ENCODE data around the gene USP49.

USP49 gene

GRCh38 chr6:41874741-41875140, 20.4 kb downstream of the USP49 start:
- DNase-seq (ENCODE audit: low read depth, low spot score) = no peak

GRCh38 chr6:41872147-41872546, 23.0 kb downstream of the USP49 start:
- DNase-seq (ENCODE audit: low read depth, low spot score) = no peak

DNA sequence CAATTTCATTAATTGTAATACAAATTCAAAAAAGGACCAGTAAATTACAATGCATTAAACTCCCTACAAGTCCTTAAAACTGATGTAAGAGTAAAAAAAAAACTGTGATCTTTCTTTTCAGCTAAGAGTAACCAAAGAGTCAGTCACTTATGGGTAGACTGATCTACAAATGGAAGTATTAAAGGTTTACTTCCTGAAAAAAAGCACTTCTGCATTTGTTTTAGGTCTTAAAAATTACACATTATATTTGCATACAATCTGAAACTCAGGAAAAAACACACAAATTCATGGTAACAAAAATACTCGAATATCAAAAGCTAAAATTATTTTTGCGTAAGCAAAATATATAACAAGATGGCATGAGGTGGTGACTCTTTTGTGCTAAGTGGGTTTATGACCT, 23.5 kb downstream of the USP49 start:
- DNase-seq (ENCODE audit: low read depth, low spot score) = no peak

DNA sequence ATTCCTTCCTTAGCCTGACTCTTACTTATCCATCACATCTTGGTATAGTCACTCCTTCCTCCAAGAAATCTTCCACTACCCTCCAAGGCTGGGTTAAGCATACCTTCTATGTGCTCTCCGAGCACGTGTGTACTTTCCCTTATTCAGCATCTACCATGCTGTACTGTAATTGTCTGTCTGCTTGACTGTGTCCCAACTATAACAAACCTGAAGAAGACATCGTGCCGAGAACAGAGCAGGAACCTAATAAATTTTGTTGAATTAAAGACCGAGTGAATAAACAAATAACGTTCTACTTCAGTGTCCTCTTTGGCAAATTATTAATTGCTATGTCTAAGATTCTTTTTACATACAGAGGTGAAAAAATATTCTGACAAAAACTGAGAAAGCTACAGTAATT, 35.8 kb downstream of the USP49 start:
- no peak for DNase-seq (ENCODE audit: low read depth, low spot score)

GRCh38 chr6:41858703-41859102, 36.5 kb downstream of the USP49 start:
- DNase-seq (ENCODE audit: low read depth, low spot score) = no peak

- no peak for DNase-seq (ENCODE audit: low read depth, low spot score)
Measured at GRCh38 chr6:41850861-41851260, 44.3 kb downstream of the USP49 start.

- DNase-seq (ENCODE audit: low read depth, low spot score) = peak; percentile 94
Measured at GRCh38 chr6:41846666-41847237, 48.4 kb downstream of the USP49 start.

DNA sequence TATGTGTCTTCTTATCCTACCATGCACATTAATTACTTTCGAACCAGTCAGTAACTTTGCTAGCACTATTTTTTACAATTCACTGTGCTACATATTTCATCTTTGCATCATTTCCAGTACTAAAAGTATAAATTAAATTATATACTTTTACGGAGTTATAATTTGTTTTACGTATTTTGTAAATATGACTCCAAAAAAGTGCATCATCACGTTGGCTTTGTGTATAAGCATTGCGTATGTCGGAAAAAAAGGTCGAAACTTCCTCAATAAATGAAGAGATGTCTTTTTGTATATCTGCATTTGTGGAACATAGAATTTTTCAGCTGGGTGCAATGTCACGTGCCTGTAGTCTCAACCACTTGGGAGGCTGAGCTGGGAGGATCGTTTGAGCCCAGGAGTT, 52.0 kb downstream of the USP49 start:
- no peak for DNase-seq (ENCODE audit: low read depth, low spot score)

DNA sequence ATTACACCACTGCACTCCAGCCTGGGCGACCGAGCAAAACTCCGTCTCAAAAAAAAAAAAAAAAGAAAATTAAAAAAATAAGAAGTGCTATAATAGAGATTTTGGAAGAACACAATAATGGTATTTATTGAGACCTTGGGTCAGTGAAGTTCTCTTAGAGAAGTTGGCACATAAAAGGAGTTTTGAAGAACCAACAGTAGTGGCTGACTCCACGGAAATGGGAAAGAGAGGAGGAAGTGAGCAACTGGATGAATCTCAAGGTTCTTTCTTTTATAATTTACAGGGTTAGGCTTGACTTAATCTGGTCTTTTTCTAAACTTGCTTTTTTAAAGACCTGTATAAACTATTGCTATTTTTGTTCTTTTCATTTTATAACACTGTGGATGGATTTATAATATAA, 54.8 kb downstream of the USP49 start:
- no peak for DNase-seq (ENCODE audit: low read depth, low spot score)

GRCh38 chr6:41836660-41837052, 58.5 kb downstream of the USP49 start:
- DNase-seq (ENCODE audit: low read depth, low spot score) = peak; percentile 5

DNA sequence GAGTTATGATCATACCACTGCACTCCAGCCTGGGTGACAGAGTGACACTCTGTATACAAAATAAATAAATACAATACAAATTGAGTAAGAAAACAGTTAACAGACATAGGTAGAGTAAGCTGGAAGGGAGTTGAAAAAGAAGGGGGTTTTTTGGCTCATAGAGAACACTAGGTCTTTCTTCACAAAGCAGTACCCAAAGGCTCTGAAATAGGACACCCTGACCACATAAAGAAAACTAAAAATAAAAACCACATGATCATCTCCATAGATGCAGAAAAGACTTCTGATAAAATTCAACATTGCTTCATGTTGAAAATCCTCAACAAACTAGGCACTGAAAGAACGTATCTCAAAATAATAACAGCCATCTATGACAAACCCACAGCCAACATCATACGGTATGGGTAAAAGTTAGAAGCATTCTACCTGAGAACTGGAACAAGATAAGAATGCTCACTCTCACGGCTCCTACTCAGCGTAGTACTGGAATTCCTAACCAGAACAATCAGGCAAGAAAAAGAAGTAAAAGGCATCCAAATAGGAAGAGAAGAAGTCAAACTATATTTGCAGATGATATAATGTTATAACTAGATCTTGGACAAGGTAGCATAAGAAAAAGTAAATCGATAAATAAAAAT, 59.0 kb downstream of the USP49 start:
- DNase-seq (ENCODE audit: low read depth, low spot score) = peak; percentile 42

GRCh38 chr6:41832263-41832662, 62.9 kb downstream of the USP49 start:
- no peak for DNase-seq (ENCODE audit: low read depth, low spot score)

GRCh38 chr6:41826343-41827022, 68.7 kb downstream of the USP49 start:
- DNase-seq (ENCODE audit: low read depth, low spot score) = no peak

GRCh38 chr6:41824571-41825569, 70.3 kb downstream of the USP49 start:
- DNase-seq (ENCODE audit: low read depth, low spot score) = peak; percentile 23

- DNase-seq (ENCODE audit: low read depth, low spot score) = no peak
Measured at GRCh38 chr6:41823178-41823577, 72.0 kb downstream of the USP49 start.

- DNase-seq (ENCODE audit: low read depth, low spot score) = no peak
Measured at GRCh38 chr6:41822021-41822420, 73.2 kb downstream of the USP49 start.

DNA sequence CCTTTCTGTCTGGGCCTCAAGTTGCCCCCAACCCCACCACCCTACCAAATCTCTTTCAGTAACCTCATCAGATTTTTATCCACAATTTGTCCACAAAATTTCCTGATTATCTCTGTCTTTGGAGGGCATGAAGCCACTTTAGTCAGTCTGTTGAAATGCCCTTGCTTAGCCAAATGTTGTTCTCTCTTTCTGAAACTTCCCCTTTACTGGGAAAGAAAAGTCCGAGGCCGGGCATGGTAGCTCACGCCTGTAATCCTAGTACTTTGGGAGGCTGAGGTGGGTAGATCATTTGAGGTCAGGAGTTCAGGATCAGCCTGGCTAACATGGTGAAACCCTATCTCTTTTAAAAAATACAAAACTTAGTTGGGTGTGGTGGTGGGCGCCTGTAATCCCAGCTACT, 73.9 kb downstream of the USP49 start:
- no peak for DNase-seq (ENCODE audit: low read depth, low spot score)

DNA sequence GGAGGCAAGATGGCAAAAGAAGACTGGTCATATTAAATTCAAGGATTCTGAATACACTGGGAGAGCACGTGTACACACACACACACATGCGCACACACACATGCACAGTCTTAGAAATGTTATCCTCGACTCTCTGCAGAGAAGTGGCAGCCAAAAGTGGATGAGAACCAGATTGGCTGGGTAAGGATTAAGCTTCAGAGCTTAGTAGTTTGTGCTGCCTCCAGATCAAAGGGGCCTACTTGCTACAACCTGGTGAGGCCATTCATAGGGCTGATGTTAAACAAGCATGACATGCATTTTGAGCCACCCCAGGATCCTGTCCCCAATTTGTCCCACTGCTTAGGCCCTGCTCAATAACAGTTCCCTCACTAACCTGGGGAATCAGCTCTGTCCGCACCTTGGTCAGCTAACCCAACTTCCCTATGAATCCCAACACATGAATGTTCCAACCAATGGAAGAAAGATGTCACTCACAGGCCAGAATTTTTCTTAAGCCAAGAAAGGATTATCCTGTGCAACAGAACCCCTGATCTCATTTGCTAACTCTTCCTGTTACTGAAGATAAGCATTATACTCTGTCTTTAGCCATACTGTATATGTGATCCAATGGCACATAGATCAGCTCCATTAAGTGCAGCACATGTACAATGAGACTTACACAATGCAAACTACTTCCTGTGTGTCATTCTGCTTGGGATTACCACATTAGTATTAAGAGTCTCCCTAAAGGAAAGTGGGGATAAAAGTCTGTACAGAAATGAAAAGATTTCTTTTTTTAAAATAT, 76.7 kb downstream of the USP49 start:
- DNase-seq (ENCODE audit: low read depth, low spot score) = no peak

GRCh38 chr6:41815587-41815986, 79.6 kb downstream of the USP49 start:
- DNase-seq (ENCODE audit: low read depth, low spot score) = no peak

GRCh38 chr6:41814629-41815028, 80.5 kb downstream of the USP49 start:
- DNase-seq (ENCODE audit: low read depth, low spot score) = no peak

DNA sequence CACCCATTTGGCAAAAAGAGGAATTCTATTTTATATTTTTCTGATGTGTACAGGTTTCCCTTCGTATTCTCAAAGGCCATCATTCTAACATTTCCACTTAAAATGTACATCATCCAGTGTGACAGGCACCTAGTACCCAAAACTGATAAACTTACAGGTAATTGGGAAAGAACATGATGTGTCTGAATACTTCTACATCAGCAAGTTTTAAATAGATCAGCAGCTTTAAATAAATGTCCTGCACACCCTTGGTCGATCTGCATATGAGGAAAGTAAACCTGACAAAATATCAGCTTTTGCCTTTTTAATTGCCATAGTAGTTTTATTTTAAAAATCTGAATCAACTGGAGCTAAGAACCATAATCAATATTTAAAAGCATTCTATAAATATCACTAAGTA, 81.2 kb downstream of the USP49 start:
- no peak for DNase-seq (ENCODE audit: low read depth, low spot score)

Data from astrocyte of the hippocampus (primary cell).